Measurements from ENCODE around the gene C5AR1.
"Not testable (repeated sequence)": the region's sequence is repeated elsewhere in the genome, so short reads cannot be mapped to it uniquely, and the experiment has no call there.

The C5AR1 gene

DNA sequence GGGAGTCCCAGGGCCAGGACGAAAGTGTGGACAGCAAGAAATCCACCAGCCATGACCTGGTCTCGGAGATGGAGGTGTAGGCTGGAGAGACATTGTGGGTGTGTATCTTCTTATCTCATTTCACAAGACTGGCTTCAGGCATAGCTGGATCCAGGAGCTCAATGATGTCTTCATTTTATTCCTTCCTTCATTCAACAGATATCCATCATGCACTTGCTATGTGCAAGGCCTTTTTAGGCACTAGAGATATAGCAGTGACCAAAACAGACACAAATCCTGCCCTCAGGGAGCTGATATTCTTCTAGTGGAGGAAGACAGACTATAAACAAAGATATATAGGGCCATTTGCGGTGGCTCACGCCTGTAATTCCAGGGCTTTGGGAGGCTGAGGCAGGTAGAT is 32.1 kb downstream of the C5AR1 start:
- Histone ChIP-seq H3K27me3 (replicated peaks; ENCODE audit: control insufficient read depth, insufficient read depth, low read length) (no peaks in the 10 kb centered on the region), H3K36me3 (ENCODE audit: control insufficient read depth, insufficient read depth, low read length) (no peaks in the 10 kb centered on the region), H3K4me3 (replicated peaks; ENCODE audit: low read depth, low read length) (no peak overlapping the region)
- no peak for DNase-seq (ENCODE audit: extremely low read depth, insufficient read length)
- TF ChIP-seq, protein P1, sequence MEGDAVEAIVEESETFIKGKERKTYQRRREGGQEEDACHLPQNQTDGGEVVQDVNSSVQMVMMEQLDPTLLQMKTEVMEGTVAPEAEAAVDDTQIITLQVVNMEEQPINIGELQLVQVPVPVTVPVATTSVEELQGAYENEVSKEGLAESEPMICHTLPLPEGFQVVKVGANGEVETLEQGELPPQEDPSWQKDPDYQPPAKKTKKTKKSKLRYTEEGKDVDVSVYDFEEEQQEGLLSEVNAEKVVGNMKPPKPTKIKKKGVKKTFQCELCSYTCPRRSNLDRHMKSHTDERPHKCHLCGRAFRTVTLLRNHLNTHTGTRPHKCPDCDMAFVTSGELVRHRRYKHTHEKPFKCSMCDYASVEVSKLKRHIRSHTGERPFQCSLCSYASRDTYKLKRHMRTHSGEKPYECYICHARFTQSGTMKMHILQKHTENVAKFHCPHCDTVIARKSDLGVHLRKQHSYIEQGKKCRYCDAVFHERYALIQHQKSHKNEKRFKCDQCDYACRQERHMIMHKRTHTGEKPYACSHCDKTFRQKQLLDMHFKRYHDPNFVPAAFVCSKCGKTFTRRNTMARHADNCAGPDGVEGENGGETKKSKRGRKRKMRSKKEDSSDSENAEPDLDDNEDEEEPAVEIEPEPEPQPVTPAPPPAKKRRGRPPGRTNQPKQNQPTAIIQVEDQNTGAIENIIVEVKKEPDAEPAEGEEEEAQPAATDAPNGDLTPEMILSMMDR (IDR thresholded peaks at IDR 0.05; ENCODE audit: insufficient read depth, low read length, poor library complexity, severe bottlenecking), result no peak

- Histone ChIP-seq H3K27me3 (replicated peaks; ENCODE audit: control insufficient read depth, insufficient read depth, low read length) (no peaks in the 10 kb centered on the region), H3K36me3 (ENCODE audit: control insufficient read depth, insufficient read depth, low read length) (no peaks in the 10 kb centered on the region), H3K4me3 (replicated peaks; ENCODE audit: low read depth, low read length) (no peak overlapping the region)
- no peak for DNase-seq (ENCODE audit: extremely low read depth, insufficient read length)
- TF ChIP-seq, protein P1 (IDR thresholded peaks at IDR 0.05; ENCODE audit: insufficient read depth, low read length, poor library complexity, severe bottlenecking), result no peak
Observed at GRCh38 chr19:47343194-47343802, 33.6 kb downstream of the C5AR1 start.

DNA sequence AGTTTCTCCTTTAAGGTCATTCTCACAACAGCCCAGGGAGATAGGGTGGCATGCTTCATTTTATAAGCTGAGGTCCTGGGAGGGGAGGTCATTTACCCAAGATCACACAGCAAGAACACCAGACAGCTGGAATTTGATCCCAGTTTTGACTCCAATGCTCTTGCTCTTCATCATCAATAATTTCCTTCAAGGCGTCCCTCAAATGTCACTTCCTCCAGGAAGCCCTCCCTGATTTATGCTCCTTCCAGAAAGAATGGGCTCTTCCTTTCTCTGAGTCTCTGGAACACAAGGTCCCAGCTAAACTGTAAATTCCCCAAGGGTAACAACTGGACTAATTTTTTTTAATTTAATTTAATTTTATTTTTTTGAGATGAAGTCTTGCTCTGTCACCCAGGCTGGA is 34.8 kb downstream of the C5AR1 start:
- Histone ChIP-seq H3K36me3 (ENCODE audit: control insufficient read depth, insufficient read depth, low read length) (no peaks in the 10 kb centered on the region), H3K27me3 (replicated peaks; ENCODE audit: control insufficient read depth, insufficient read depth, low read length) (no peaks in the 10 kb centered on the region), H3K4me3 (replicated peaks; ENCODE audit: low read depth, low read length) (no peak overlapping the region)
- DNase-seq (ENCODE audit: extremely low read depth, insufficient read length), result no peak
- TF ChIP-seq, protein P1 (IDR thresholded peaks at IDR 0.05; ENCODE audit: insufficient read depth, low read length, poor library complexity, severe bottlenecking), result no peak

- not testable (repeated sequence) for H3K4me3 ChIP-seq (replicated peaks; ENCODE audit: low read depth, low read length); H3K27me3 ChIP-seq (replicated peaks; ENCODE audit: control insufficient read depth, insufficient read depth, low read length); H3K36me3 ChIP-seq (ENCODE audit: control insufficient read depth, insufficient read depth, low read length); DNase-seq (ENCODE audit: extremely low read depth, insufficient read length)
Observed at GRCh38 chr19:47346024-47346423, 36.4 kb downstream of the C5AR1 start.

- H3K36me3 ChIP-seq (ENCODE audit: control insufficient read depth, insufficient read depth, low read length), result peaks cover 5% of the 10 kb centered on the region
- TF ChIP-seq, protein P1 (IDR thresholded peaks at IDR 0.05; ENCODE audit: insufficient read depth, low read length, poor library complexity, severe bottlenecking), result peak; percentile 97
- peak within 1 kb of the TSS; percentile 95 for H3K4me3 ChIP-seq (replicated peaks; ENCODE audit: low read depth, low read length)
- H3K27me3 ChIP-seq (replicated peaks; ENCODE audit: control insufficient read depth, insufficient read depth, low read length), result no peaks in the 10 kb centered on the region
- peak; percentile 99 for DNase-seq (ENCODE audit: extremely low read depth, insufficient read length)
Observed at GRCh38 chr19:47348819-47349795, 39.4 kb downstream of the C5AR1 start, which contains the start of gene DHX34. TSS of gene DHX34 (plus strand) at chr19:47349315. CDS start at chr19:47353031, 3,716 bp downstream.

DNA sequence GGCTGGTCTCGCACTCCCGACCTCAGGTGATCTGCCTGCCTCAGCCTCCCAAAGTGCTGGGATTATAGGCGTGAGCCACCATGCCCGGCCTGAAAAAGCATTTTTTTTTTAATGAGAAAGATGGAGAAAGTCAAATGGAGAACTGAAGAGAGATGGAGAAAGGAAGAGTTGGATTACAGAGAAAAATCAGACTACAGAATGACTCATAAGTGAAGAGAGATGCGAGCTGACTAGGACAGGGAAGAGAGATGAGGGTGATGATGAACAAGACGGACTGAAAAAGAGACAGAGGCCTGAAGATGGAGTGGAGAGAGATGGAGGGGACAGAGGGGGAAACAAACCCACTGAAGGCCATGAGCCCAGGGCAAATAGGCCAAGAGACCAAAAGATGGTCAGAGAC is 41.0 kb downstream of the C5AR1 start:
- TF ChIP-seq, protein P1 (IDR thresholded peaks at IDR 0.05; ENCODE audit: insufficient read depth, low read length, poor library complexity, severe bottlenecking), result no peak
- Histone ChIP-seq H3K36me3 (ENCODE audit: control insufficient read depth, insufficient read depth, low read length) (peaks cover 10% of the 10 kb centered on the region), H3K4me3 (replicated peaks; ENCODE audit: low read depth, low read length) (no peak overlapping the region), H3K27me3 (replicated peaks; ENCODE audit: control insufficient read depth, insufficient read depth, low read length) (no peaks in the 10 kb centered on the region)
- no peak for DNase-seq (ENCODE audit: extremely low read depth, insufficient read length)

Measured in GM06990 (cell line).